Measurements from ENCODE around the gene EIF4G1. TPM values are rescaled to one million over a fixed set of nuclear protein-coding genes. Genes with fewer than 3 reads are reported as not detected.

Gene EIF4G1
- total and polyA plus RNA-seq, 2 of the 8 experiments (the other 6 are each of a cell fraction or from before 2014, with no cell fraction given): 318 to 473 TPM

GRCh38 chr3:184380627-184381260 lies 66.3 kb downstream of the EIF4G1 start:
- Histone ChIP-seq H4K8ac (ENCODE audit: extremely low read depth, insufficient read depth, low read length) (no peak overlapping the region; the same call in 1 of the 2 replicates), H3K36me3 (ENCODE audit: control insufficient read depth in 2 of 4, insufficient read depth in 4 of 4, low read length in 3 of 4) (no peaks in the 10 kb centered on the region), H4K20me1 (replicated peaks in 1 of 2; ENCODE audit: control insufficient read depth in 1 of 2, insufficient read depth in 2 of 2, low read length in 2 of 2) (peaks cover 2 to 9% of the 10 kb centered on the region in 2 experiments), H2BK15ac (ENCODE audit: low read length) (no peak overlapping the region), H2AFZ (ENCODE audit: low read length) (no peak overlapping the region), H3K23ac (ENCODE audit: insufficient read length) (no peak overlapping the region), H3K9me3 (ENCODE audit: insufficient read depth in 2 of 2, low read depth in 1 of 2, low read length in 1 of 2) (no peaks in the 10 kb centered on the region), H2BK120ac (replicated peaks; ENCODE audit: low read depth, low read length) (no peak overlapping the region), H4K5ac (ENCODE audit: insufficient read length, low read depth, low read length) (no peak overlapping the region), H3K56ac (replicated peaks; ENCODE audit: insufficient read length, low read depth, low read length) (no peak overlapping the region), H2AK5ac (ENCODE audit: low read depth, low read length) (no peak overlapping the region), H3K23me2 (ENCODE audit: low read depth, low read length) (peaks cover 15% of the 10 kb centered on the region; the same call in 1 of the 2 replicates), H3K9ac (replicated peaks in 1 of 4; ENCODE audit: extremely low read depth in 1 of 4, low read depth in 3 of 4, low read length in 3 of 4) (no peak overlapping the region), H3K79me2 (ENCODE audit: control insufficient read depth in 1 of 2, insufficient read depth in 2 of 2, low read length in 2 of 2) (no peaks in the 10 kb centered on the region), H2BK5ac (ENCODE audit: low read depth, low read length) (peak overlapping the region; percentile 71; the same call in 1 of the 2 replicates), H3K18ac (ENCODE audit: extremely low read depth, low read length) (no peak overlapping the region; the same call in 1 of the 2 replicates), H3K4me3 (ENCODE audit: extremely low read depth in 1 of 4, insufficient read depth in 2 of 4, low read depth in 3 of 4, low read length in 4 of 4) (peak overlapping the region; percentile 52 to 71 (median 55)), H4K91ac (replicated peaks; ENCODE audit: insufficient read length, low read length) (no peak overlapping the region), H3K27ac (ENCODE audit: low read depth, low read length) (no peak overlapping the region), H3K4me2 (ENCODE audit: insufficient read depth in 1 of 2, low read depth in 2 of 2, low read length in 2 of 2) (peak overlapping the region; percentile 93 to 97), H3K79me1 (ENCODE audit: low read depth, low read length) (no peaks in the 10 kb centered on the region), H3K4ac (replicated peaks; ENCODE audit: insufficient read length, low read depth, low read length) (no peak overlapping the region), H2BK20ac (ENCODE audit: low read length) (no peak overlapping the region), H3K27me3 (replicated peaks in 1 of 4; ENCODE audit: control insufficient read depth in 3 of 4, extremely low read depth in 1 of 4, insufficient read depth in 3 of 4, low read length in 3 of 4) (peaks cover 31 to 55% (median 49%) of the 10 kb centered on the region in 4 experiments), H2BK12ac (ENCODE audit: low read depth, low read length) (no peak overlapping the region; the same call in 1 of the 2 replicates), H3K14ac (ENCODE audit: insufficient read length) (no peak overlapping the region), H3K4me1 (replicated peaks in 1 of 4; ENCODE audit: control insufficient read depth in 3 of 4, insufficient read depth in 4 of 4, low read length in 3 of 4) (peaks cover 0 to 33% (median 27%) of the 10 kb centered on the region in 4 experiments; a peak in 6 of 7 replicates)
- ChIA-PET POLR2A (ENCODE audit: partially characterized antibody) (interaction anchor here (0.7 to 1.7 kb wide), 6 partner anchors 9 to 245 kb away, joined by 3 to 4 read pairs (median 4); partner anchors contain the start of genes EIF2B5 and FAM131A), CTCF (ENCODE audit: partially characterized antibody) (interaction anchor here (0.8 to 8.3 kb wide), 10 partner anchors 7 to 158 kb away, joined by 3 to 78 read pairs (median 4); no protein-coding TSS in a partner anchor)
- 2% methylated on average over 30 of the region's 42 CpGs; no CpG with 5 or more reads in 1 of the 2 experiments for WGBS, 2 experiments (ENCODE audit: extremely low coverage in 1 of 2, insufficient coverage in 1 of 2, insufficient read length in 1 of 2, insufficient replicate concordance in 2 of 2, low coverage in 1 of 2, low lambda C conversion rate in 2 of 2, missing lambda C conversion rate in 1 of 2)
- FAIRE-seq (no peak), DNase-seq (ENCODE audit: low read depth in 1 of 2, low spot score in 2 of 2) (no peak)
- TF ChIP-seq TBP (IDR thresholded peaks at IDR 0.05; ENCODE audit: low read depth, low read length) (no peak), E2F6 (IDR thresholded peaks at IDR 0.05) (peak; percentile 65; the same call in 1 of the 2 replicates), EZH2 (IDR thresholded peaks at IDR 0.05; ENCODE audit: low read depth, low read length, severe bottlenecking) (peak; percentile 95), SUZ12 (IDR thresholded peaks at IDR 0.05; ENCODE audit: low read length) (peak; percentile 90), TEAD4 (IDR thresholded peaks at IDR 0.05; ENCODE audit: low read depth, low read length) (no peak), TAF1 (IDR thresholded peaks at IDR 0.05; ENCODE audit: low read depth, low read length) (no peak), CBX8 (IDR thresholded peaks at IDR 0.05; ENCODE audit: borderline replicate concordance, low read depth, low read length) (no peak), RNF2 (IDR thresholded peaks at IDR 0.05; ENCODE audit: borderline replicate concordance, low read depth, low read length, missing control alignments, poor library complexity, severe bottlenecking) (peak; percentile 68), KDM1A (IDR thresholded peaks at IDR 0.05; ENCODE audit: borderline replicate concordance, low read length) (peak; percentile 48; the same call in 1 of the 2 replicates)

Data from H1 (cell line).